Esophagus muscularis mucosa (tissue), 4 donors: ENCODE results near the gene EIF3D. TPM values are rescaled to one million over a fixed set of nuclear protein-coding genes. Genes with fewer than 3 reads are reported as not detected.

Experiments used
- DNase-seq: peaks from one replicate; pipeline ENCODE4 v3.0.0-alpha.2; 2017; ENCODE audit errors: extremely low spot score
- H3K27ac ChIP-seq, 4 donors: fragments of 200-600 bp; sonication (generic); replicated peaks in 1 of 4; 1 replicate in 3 of 4; 2 replicates in 1 of 4; pipeline ENCODE4 v1.5.1; 2016 to 2019; ENCODE audit warnings: mild to moderate bottlenecking in 1 of 4
- H3K27me3 ChIP-seq, 4 donors: fragments of 200-600 bp; sonication (generic); one replicate each; pipeline versions ENCODE4 v1.5.1 to v1.6.0; 2016 to 2019
- H3K36me3 ChIP-seq, 4 donors: fragments of 200-600 bp; sonication (generic); one replicate each; pipeline ENCODE4 v1.5.1; 2016 to 2019
- H3K4me1 ChIP-seq, 4 donors: fragments of 200-600 bp; sonication (generic); one replicate each; pipeline ENCODE4 v1.5.1; 2016 to 2019
- H3K4me3 ChIP-seq, 4 donors: fragments of 200-600 bp; sonication (generic); 1 replicate in 2 of 4; 2 replicates in 2 of 4; pipeline ENCODE4 v1.5.1; 2016 to 2019; ENCODE audit warnings: mild to moderate bottlenecking in 4 of 4, moderate library complexity in 1 of 4
- H3K9me3 ChIP-seq, 4 donors: fragments of 200-600 bp; sonication (generic); 1 replicate in 3 of 4; 2 replicates in 1 of 4; pipeline ENCODE4 v1.5.1; 2016 to 2019
- CTCF ChIP-seq, 3 experiments: fragments of 200-600 bp in 2 of 3; fragments of 450-650 bp in 1 of 3; sonication (generic) in 2 of 3; IDR thresholded peaks; one replicate each; pipeline ENCODE4 v1.5.1; 2017 to 2019; ENCODE audit warnings: antibody characterized with exemption in 3 of 3, mild to moderate bottlenecking in 2 of 3, moderate library complexity in 1 of 3
- EP300 ChIP-seq: sonication (generic); formaldehyde crosslinking; IDR thresholded peaks from one replicate; pipeline ENCODE4 v1.6.1; 2017; ENCODE audit warnings: antibody characterized with exemption
- POLR2A ChIP-seq: fragments of 450-650 bp; IDR thresholded peaks from one replicate; pipeline ENCODE4 v1.6.1; 2017; ENCODE audit warnings: antibody characterized with exemption, moderate library complexity, mild to moderate bottlenecking, low read depth
- POLR2AphosphoS5 ChIP-seq, 2 donors: sonication (generic); formaldehyde crosslinking; IDR thresholded peaks; one replicate each; pipeline ENCODE4 v1.6.1; 2017; ENCODE audit warnings: antibody characterized with exemption in 2 of 2
- WGBS: methylation state at CpG from one replicate; pipeline ENCODE4 v1.1.5; 2018; 5-methylcytosine and 5-hydroxymethylcytosine counted together
- intact Hi-C: fragments of 100-400 bp; cut with DNase I; formaldehyde crosslinking; loops from one replicate; pipeline ENCODE4 v1.15.1; 2023
- total RNA-seq, 4 donors: library from RNA; depleted of rRNA; stranded (reverse); fragments of >200 nt; gene quantifications; one replicate each; pipeline versions ENCODE4 v1.1.0 to v1.2.1, GENCODE V29; 2016

The EIF3D gene
- total RNA-seq, 4 donors from 2014 or later: 200 to 282 (median 252) TPM

- no peaks in the 10 kb centered on the region for H3K4me1 ChIP-seq
- 83% methylated on average over 6 of the region's 6 CpGs for whole genome bisulfite sequencing
- H3K27me3 ChIP-seq: peaks cover 0 to 85% (median 4%) of the 10 kb centered on the region in 4 donors
- TF ChIP-seq POLR2A: no peak
- no peak for TF ChIP-seq EP300
- TF ChIP-seq CTCF (IDR thresholded peaks at IDR 0.05): no peak
- no peak for TF ChIP-seq POLR2AphosphoS5 (IDR thresholded peaks at IDR 0.05)
- no peaks in the 10 kb centered on the region for H3K9me3 ChIP-seq
- intact Hi-C loops: no loop called here
- H3K27ac ChIP-seq: no peak overlapping the region
- H3K4me3 ChIP-seq: no peak overlapping the region
- H3K36me3 ChIP-seq: no peaks in the 10 kb centered on the region
- no peak for DNase-seq
Observed at GRCh38 chr22:36565686-36566085, 36.7 kb upstream of the EIF3D start.

- H3K27me3 ChIP-seq: peaks cover 0 to 81% (median 4%) of the 10 kb centered on the region in 4 donors
- no peaks in the 10 kb centered on the region for H3K4me1 ChIP-seq
- no peaks in the 10 kb centered on the region for H3K9me3 ChIP-seq
- no peak overlapping the region for H3K27ac ChIP-seq
- no peak for DNase-seq
- H3K4me3 ChIP-seq: no peak overlapping the region
- no peak for TF ChIP-seq POLR2A
- no peak for TF ChIP-seq POLR2AphosphoS5 (IDR thresholded peaks at IDR 0.05)
- TF ChIP-seq EP300: no peak
- TF ChIP-seq CTCF (IDR thresholded peaks at IDR 0.05): no peak
- intact Hi-C loops: no loop called here
- 96% methylated on average over 5 of the region's 5 CpGs for WGBS
- H3K36me3 ChIP-seq: no peaks in the 10 kb centered on the region
Observed at GRCh38 chr22:36565159-36565507, 36.2 kb upstream of the EIF3D start.

GRCh38 chr22:36564422-36565158 is 35.6 kb upstream of the EIF3D start:
- Histone ChIP-seq H3K4me1 (no peaks in the 10 kb centered on the region), H3K27me3 (peaks cover 0 to 76% (median 4%) of the 10 kb centered on the region in 4 donors), H3K9me3 (no peaks in the 10 kb centered on the region), H3K27ac (no peak overlapping the region), H3K4me3 (no peak overlapping the region), H3K36me3 (no peaks in the 10 kb centered on the region)
- TF ChIP-seq POLR2AphosphoS5 (IDR thresholded peaks at IDR 0.05) (no peak), POLR2A (no peak), CTCF (IDR thresholded peaks at IDR 0.05) (no peak), EP300 (no peak)
- intact Hi-C loops: no loop called here
- 77% methylated on average over 44 of the region's 48 CpGs for WGBS
- no peak for DNase-seq

GRCh38 chr22:36563898-36564297 is 34.9 kb upstream of the EIF3D start:
- TF ChIP-seq POLR2AphosphoS5 (IDR thresholded peaks at IDR 0.05): no peak
- TF ChIP-seq CTCF (IDR thresholded peaks at IDR 0.05): no peak
- no peak for TF ChIP-seq POLR2A
- TF ChIP-seq EP300: no peak
- Histone ChIP-seq H3K4me1 (no peaks in the 10 kb centered on the region), H3K27ac (no peak overlapping the region), H3K9me3 (no peaks in the 10 kb centered on the region), H3K27me3 (peaks cover 0 to 71% (median 4%) of the 10 kb centered on the region in 4 donors), H3K4me3 (no peak overlapping the region), H3K36me3 (no peaks in the 10 kb centered on the region)
- DNase-seq: no peak
- intact Hi-C loops: no loop called here
- 41% methylated on average over 5 of the region's 5 CpGs for WGBS

- no peaks in the 10 kb centered on the region for H3K4me1 ChIP-seq
- peaks cover 0 to 1% (median 0%) of the 10 kb centered on the region in 4 donors for H3K9me3 ChIP-seq
- intact Hi-C loops: no loop called here
- H3K27ac ChIP-seq: no peak overlapping the region
- H3K4me3 ChIP-seq: no peak overlapping the region
- H3K36me3 ChIP-seq: no peaks in the 10 kb centered on the region
- 38% methylated on average over 4 of the region's 12 CpGs for WGBS
- H3K27me3 ChIP-seq: peaks cover 0 to 66% (median 4%) of the 10 kb centered on the region in 4 donors
- no peak for DNase-seq
- TF ChIP-seq EP300: no peak
- no peak for TF ChIP-seq CTCF (IDR thresholded peaks at IDR 0.05)
- no peak for TF ChIP-seq POLR2AphosphoS5 (IDR thresholded peaks at IDR 0.05)
- no peak for TF ChIP-seq POLR2A
Observed at GRCh38 chr22:36563444-36563843, 34.5 kb upstream of the EIF3D start.
